Ovary (tissue), 10 donors: ENCODE data around the gene BLOC1S4. TPM values are rescaled to one million over a fixed set of nuclear protein-coding genes. Genes with fewer than 3 reads are reported as not detected.
A peak's percentile ranks its signal among the peaks of the same experiment; 100 is the strongest.
"Not testable (repeated sequence)": the region's sequence is repeated elsewhere in the genome, so short reads cannot be mapped to it uniquely, and the experiment has no call there.

Experiments used
- DNase-seq, 5 donors: peaks; one replicate each; pipeline ENCODE4 v3.0.0-alpha.2; 2019 to 2020
- H3K27ac ChIP-seq, 2 donors: fragments of 200-600 bp; one replicate each; pipeline versions ENCODE4 v1.5.1 to v1.8.0; 2019 to 2022
- H3K27me3 ChIP-seq: fragments of 200-600 bp; one replicate; pipeline ENCODE4 v1.8.0; 2022
- H3K36me3 ChIP-seq: fragments of 200-600 bp; sonication (generic); one replicate; pipeline ENCODE4 v1.5.1; 2019
- H3K4me1 ChIP-seq: one replicate; pipeline ENCODE4 v1.8.1; 2013; ENCODE audit warnings: mild to moderate bottlenecking, moderate library complexity; ENCODE audit not compliant: insufficient read depth
- H3K4me3 ChIP-seq: fragments of 200-600 bp; sonication (generic); one replicate; pipeline ENCODE4 v1.5.1; 2017
- H3K9me3 ChIP-seq, 2 donors: fragments of 200-600 bp in 1 of 2; sonication (generic) in 1 of 2; one replicate each; pipeline versions ENCODE4 v1.5.1 to v1.8.1; 2013 to 2019; ENCODE audit warnings: mild to moderate bottlenecking in 1 of 2, moderate library complexity in 1 of 2
- EP300 ChIP-seq: sonication (generic); formaldehyde crosslinking; IDR thresholded peaks from one replicate; pipeline ENCODE4 v1.6.1; 2017; ENCODE audit warnings: antibody characterized with exemption
- POLR2A ChIP-seq: fragments of 450-650 bp; IDR thresholded peaks from one replicate; pipeline ENCODE4 v1.6.1; 2017; ENCODE audit warnings: antibody characterized with exemption, mild to moderate bottlenecking, moderate library complexity
- WGBS, 3 donors: extraction: QIAGEN DNeasy Blood & Tissue Kit in 1 of 3; methylation state at CpG; one replicate each; pipeline versions ENCODE4 v1.1.5 to v1.1.7; 2013 to 2017; 5-methylcytosine and 5-hydroxymethylcytosine counted together
- intact Hi-C, 4 donors: fragments of 100-400 bp; cut with DNase I; formaldehyde crosslinking; loops; one replicate each; pipeline versions ENCODE4 v1.11.0 to v1.15.1; 2022 to 2023
- long read RNA-seq, 3 donors: library from polyadenylated mRNA in 2 of 3; unstranded in 2 of 3; transcript quantifications; one replicate each; pipeline ENCODE4 v2.0.0 and lab custom pipeline, GENCODE V29; 2021 to 2026
- polyA plus RNA-seq, 2 donors: library from polyadenylated mRNA; stranded (reverse); fragments of 200-250 nt in 1 of 2; fragments of 350-450 nt in 1 of 2; fragmentation: Illumina TruSeq in 1 of 2; extraction: RNeasy Lipid Tissue Mini Kit (QIAGEN cat#74804) in 1 of 2; gene quantifications; one replicate each; pipeline ENCODE4 v1.2.3, GENCODE V29; 2013 to 2014
- total RNA-seq, 7 donors: library from RNA; depleted of rRNA in 2 of 7; stranded (reverse); fragments of >200 nt in 2 of 7; fragmentation: NEBNext Ultra II Directional in 3 of 7; extraction: Animal tissue kit (Norgen Biotek cat#: 25700) in 3 of 7; gene quantifications; one replicate each; pipeline versions ENCODE4 v1.1.0 to v1.2.4, GENCODE V29; 2016 to 2023
- TF ChIP-seq, protein P1 (sequence below), 3 donors: fragments of 450-650 bp in 2 of 3; fragments of 200-600 bp in 1 of 3; IDR thresholded peaks; one replicate each; pipeline versions ENCODE4 v1.5.1 to v1.8.0; 2016 to 2022; ENCODE audit warnings: antibody characterized with exemption in 3 of 3, mild to moderate bottlenecking in 1 of 3
- donor health status: DM: no; HTN: no; CAD: no; lungs with moderate emphysema.
- donor health status: DM: no; HTN: no; CAD: no.
- donor health status: Bipolar disorder and iron deficiency.
- donor health status: DM: yes; HTN: yes; CAD: no.
- donor health status: DM: no; HTN: no; CAD: no.
- donor health status: DM: yes; HTN: yes; CAD: no.

BLOC1S4 gene, protein sequence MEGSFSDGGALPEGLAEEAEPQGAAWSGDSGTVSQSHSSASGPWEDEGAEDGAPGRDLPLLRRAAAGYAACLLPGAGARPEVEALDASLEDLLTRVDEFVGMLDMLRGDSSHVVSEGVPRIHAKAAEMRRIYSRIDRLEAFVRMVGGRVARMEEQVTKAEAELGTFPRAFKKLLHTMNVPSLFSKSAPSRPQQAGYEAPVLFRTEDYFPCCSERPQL
- total RNA-seq = 10 to 100 TPM; 15.4 to 26.9 (median 18.9) TPM
- polyA plus RNA-seq = 10 to 100 TPM in 1 of 2 donors, 1 to 10 TPM in 1; 8.8 to 15.4 TPM
- long read RNA-seq, donor 1 = 0 reads
- long read RNA-seq, donor 2, transcript BLOC1S4-201 (1 exons, 1,617 nt) = major isoform, 20 of 20 reads
- long read RNA-seq, donor 2, partial matches to known transcripts = 0 of 20 reads
- long read RNA-seq, donor 2, other reads (novel, unspliced or antisense) = 0 of 20 reads
- long read RNA-seq, donor 3, transcript BLOC1S4-201 (1 exons, 1,617 nt) = major isoform, 60 of 60 reads
- long read RNA-seq, donor 3, partial matches to known transcripts = 0 of 60 reads
- long read RNA-seq, donor 3, other reads (novel, unspliced or antisense) = 0 of 60 reads

DNA sequence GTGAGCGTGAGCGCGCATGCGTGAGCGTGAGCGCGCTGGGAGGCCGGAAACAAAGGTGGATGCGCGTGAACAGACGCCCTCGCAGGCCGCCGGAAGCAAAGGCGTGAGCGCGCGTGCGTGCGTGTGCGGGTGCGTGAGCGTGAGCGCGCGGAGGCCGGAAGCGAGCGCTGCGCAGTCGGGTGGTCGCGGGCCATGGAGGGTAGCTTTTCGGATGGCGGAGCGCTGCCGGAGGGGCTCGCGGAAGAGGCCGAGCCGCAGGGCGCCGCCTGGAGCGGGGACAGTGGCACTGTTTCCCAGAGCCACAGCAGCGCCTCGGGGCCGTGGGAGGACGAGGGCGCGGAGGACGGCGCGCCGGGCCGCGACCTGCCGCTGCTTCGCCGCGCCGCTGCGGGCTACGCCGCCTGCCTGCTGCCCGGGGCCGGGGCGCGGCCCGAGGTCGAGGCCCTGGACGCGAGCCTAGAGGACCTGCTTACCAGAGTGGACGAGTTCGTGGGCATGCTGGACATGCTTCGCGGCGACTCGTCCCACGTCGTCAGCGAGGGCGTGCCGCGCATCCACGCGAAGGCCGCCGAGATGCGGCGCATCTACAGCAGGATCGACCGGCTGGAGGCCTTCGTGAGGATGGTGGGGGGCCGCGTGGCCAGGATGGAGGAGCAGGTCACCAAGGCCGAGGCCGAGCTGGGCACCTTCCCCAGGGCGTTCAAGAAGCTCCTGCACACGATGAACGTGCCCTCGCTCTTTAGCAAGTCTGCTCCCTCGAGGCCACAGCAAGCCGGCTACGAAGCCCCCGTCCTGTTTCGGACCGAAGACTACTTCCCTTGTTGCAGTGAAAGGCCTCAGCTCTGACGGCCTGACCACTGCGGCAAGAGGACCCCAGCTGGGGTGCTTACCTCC, at the start of gene BLOC1S4:
Gene BLOC1S4 (plus strand): TSS at position 157 of the 894 bp plus-strand sequence. CDS start 36 bp downstream, at position 193.
- Histone ChIP-seq H3K27me3 (no peaks in the 10 kb centered on the region), H3K4me1 (peaks cover 7% of the 10 kb centered on the region), H3K9me3 (no peaks in the 10 kb centered on the region), H3K36me3 (no peaks in the 10 kb centered on the region), H3K27ac (peak within 1 kb of the TSS; percentile 74 to 95), H3K4me3 (peak within 1 kb of the TSS; percentile 74)
- intact Hi-C loops = loop anchor here in 2 of 4 donors (2.0 to 10.0 kb wide), 2 partner anchors 71 to 353 kb away; partner anchors contain the start of genes GRPEL1 (in 1 of the 2) and MRFAP1 (in 1 of the 2)
- TF ChIP-seq POLR2A (peak; percentile 89), EP300 (no peak)
- TF ChIP-seq, protein P1, sequence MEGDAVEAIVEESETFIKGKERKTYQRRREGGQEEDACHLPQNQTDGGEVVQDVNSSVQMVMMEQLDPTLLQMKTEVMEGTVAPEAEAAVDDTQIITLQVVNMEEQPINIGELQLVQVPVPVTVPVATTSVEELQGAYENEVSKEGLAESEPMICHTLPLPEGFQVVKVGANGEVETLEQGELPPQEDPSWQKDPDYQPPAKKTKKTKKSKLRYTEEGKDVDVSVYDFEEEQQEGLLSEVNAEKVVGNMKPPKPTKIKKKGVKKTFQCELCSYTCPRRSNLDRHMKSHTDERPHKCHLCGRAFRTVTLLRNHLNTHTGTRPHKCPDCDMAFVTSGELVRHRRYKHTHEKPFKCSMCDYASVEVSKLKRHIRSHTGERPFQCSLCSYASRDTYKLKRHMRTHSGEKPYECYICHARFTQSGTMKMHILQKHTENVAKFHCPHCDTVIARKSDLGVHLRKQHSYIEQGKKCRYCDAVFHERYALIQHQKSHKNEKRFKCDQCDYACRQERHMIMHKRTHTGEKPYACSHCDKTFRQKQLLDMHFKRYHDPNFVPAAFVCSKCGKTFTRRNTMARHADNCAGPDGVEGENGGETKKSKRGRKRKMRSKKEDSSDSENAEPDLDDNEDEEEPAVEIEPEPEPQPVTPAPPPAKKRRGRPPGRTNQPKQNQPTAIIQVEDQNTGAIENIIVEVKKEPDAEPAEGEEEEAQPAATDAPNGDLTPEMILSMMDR (IDR thresholded peaks at IDR 0.05) = peak in 2 of 3 donors; percentile 35 to 53
- WGBS, 3 donors = 0 to 1% (median 1%) methylated on average over 73 to 109 of the region's 109 CpGs
- DNase-seq = peak; percentile 86 to 93 (median 90)

DNA sequence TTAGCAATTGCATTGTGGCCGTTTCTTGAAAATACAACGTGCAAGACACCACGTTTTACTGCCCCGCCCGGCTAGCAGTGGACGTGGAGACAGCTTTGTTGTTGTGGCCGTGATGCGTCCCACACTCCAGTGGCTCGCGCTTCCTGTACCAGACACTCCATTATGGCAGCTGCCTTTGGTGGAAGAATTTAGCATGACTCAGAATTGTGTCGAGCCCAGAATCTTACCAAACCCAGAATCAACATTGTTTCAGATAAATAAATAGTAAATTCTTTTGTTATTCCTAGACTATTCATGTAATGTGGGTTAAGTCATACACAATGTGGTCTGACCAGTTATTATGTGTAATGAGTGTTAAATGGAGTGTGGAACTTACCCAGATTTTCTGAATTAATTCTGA, 47.6 kb upstream of the BLOC1S4 start:
- peaks cover 7% of the 10 kb centered on the region for H3K4me1 ChIP-seq
- 84 to 91% (median 84%) methylated on average over 11 of the region's 11 CpGs for WGBS, 3 donors
- no peaks in the 10 kb centered on the region for H3K36me3 ChIP-seq
- H3K4me3 ChIP-seq = no peak overlapping the region
- intact Hi-C loops = no loop called here
- H3K9me3 ChIP-seq = no peaks in the 10 kb centered on the region
- no peaks in the 10 kb centered on the region for H3K27me3 ChIP-seq
- no peak for DNase-seq
- H3K27ac ChIP-seq = no peak overlapping the region
- TF ChIP-seq, protein P1 (IDR thresholded peaks at IDR 0.05) = no peak
- TF ChIP-seq POLR2A (no peak), EP300 (no peak)

DNA sequence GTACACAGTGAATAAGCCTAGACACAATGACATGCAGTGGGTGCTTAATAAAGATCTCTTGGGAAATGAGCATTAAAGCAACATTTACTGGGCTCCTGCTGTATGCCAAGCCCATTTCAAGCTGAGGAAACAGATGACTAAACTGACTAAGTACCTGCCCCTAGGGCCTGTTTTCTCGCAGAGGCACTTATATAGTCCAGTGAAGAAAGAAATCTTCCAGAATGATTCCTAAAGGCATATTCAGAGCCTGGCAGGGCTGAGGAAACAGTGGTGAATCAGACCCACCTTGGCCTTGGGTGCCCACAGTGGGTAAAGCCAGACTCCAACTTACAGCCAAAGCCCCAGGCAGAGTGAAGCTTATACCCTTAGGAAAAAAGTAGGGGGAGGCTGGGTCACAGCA, 44.3 kb upstream of the BLOC1S4 start:
- intact Hi-C loops = no loop called here
- TF ChIP-seq POLR2A (no peak), EP300 (no peak)
- Histone ChIP-seq H3K4me1 (peaks cover 16% of the 10 kb centered on the region), H3K4me3 (no peak overlapping the region), H3K9me3 (no peaks in the 10 kb centered on the region), H3K36me3 (no peaks in the 10 kb centered on the region), H3K27ac (no peak overlapping the region), H3K27me3 (no peaks in the 10 kb centered on the region)
- DNase-seq = no peak
- WGBS, 3 donors = 83 to 93% (median 90%) methylated on average over 1 of the region's 1 CpG

DNA sequence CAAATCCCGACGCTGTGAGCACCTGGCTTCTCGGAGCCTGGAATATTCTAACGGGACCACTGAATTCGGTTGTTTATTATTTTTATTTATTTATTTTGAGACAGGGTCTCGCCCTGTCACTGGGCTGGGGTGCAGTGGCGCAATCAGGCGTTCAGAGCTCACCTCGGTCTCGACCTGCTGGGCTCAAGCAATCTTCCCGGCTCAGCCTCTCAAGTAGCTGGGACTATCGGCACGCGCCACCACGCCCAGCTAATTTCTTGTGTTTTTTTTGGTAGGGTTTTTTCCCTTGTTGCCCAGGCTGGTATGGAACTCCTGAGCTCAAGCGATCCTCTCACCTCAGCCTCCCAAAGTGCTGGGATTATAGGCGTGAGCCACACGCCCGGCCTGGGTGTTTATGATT, 43.8 kb upstream of the BLOC1S4 start:
- DNase-seq = no peak
- TF ChIP-seq POLR2A (no peak), EP300 (no peak)
- TF ChIP-seq, protein P1 (IDR thresholded peaks at IDR 0.05) = no peak
- H3K27ac ChIP-seq = no peak overlapping the region
- H3K4me3 ChIP-seq = no peak overlapping the region
- H3K4me1 ChIP-seq = peaks cover 19% of the 10 kb centered on the region
- 96 to 97% (median 97%) methylated on average over 19 of the region's 19 CpGs for WGBS, 3 donors
- H3K9me3 ChIP-seq = no peaks in the 10 kb centered on the region
- intact Hi-C loops = no loop called here
- H3K27me3 ChIP-seq = no peaks in the 10 kb centered on the region
- no peaks in the 10 kb centered on the region for H3K36me3 ChIP-seq

DNA sequence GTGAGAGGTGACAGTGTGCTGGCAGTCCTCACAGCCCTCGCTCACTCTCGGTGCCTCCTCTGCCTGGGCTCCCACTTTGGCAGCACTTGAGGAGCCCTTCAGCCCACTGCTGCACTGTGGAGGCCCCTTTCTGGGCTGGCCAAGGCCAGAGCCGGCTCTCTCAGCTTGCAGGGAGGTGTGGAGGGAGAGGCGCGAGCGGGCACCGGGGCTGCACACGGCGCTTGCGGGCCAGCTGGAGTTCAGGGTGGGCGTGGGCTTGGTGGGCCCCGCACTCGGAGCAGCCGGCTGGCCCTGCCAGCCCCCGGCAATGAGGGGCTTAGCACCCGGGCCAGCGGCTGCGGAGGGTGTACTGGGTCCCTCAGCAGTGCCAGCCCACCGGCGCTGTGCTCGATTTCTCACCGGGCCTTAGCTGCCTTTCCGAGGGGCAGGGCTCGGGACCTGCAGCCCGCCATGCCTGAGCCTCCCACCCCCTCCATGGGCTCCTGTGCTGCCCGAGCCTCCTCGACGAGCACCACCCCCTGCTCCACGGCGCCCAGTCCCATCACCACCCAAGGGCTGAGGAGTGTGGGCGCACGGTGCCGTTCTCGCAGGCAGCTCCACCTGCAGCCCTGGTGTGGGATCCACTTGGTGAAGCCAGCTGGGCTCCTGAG, 43.3 kb upstream of the BLOC1S4 start:
- WGBS, 3 donors = 94 to 97% (median 95%) methylated on average over 33 to 34 of the region's 34 CpGs
- H3K4me3 ChIP-seq, H3K27me3 ChIP-seq, H3K9me3 ChIP-seq, intact Hi-C loops, H3K27ac ChIP-seq, H3K36me3 ChIP-seq: not testable (repeated sequence)
- peaks cover 19% of the 10 kb centered on the region for H3K4me1 ChIP-seq
- DNase-seq = peak in 2 of 5 donors; percentile 45 to 46

DNA sequence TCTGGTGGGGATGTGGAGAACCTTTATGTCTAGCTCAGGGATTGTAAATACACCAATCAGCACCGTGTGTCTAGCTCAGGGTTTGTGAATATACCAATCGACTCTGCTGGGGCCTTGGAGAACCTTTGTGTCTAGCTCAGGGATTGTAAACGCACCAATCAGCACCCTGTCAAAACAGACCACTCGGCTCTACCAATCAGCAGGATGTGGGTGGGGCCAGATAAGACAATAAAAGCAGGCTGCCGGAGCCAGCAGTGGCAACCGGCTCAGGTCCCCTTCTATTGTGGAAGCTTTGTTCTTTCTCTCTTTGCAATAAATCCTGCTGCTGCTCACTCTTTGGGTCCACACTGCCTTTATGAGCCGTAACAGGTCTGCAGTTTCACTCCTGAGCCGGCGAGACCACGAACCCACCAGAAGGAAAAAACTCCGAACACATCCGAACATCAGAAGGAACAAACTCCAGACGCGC, 42.7 kb upstream of the BLOC1S4 start:
- H3K4me1 ChIP-seq = peaks cover 19% of the 10 kb centered on the region
- H3K36me3 ChIP-seq, H3K27me3 ChIP-seq, intact Hi-C loops, H3K9me3 ChIP-seq: not testable (repeated sequence)
- H3K27ac ChIP-seq = peak overlapping the region in 1 of 2 donors; percentile 79
- H3K4me3 ChIP-seq = peak overlapping the region; percentile 81
- 15 to 36% (median 29%) methylated on average over 14 of the region's 14 CpGs for WGBS, 3 donors
- DNase-seq = peak in 1 of 5 donors; percentile 52
